Kidney glomerular epithelial cell (primary cell): ENCODE measurements around the gene CDX1.

Experiments used
- DNase-seq: peaks from one replicate; lab custom pipeline; 2025; lab: John Stamatoyannopoulos, UW

CDX1 gene

DNA sequence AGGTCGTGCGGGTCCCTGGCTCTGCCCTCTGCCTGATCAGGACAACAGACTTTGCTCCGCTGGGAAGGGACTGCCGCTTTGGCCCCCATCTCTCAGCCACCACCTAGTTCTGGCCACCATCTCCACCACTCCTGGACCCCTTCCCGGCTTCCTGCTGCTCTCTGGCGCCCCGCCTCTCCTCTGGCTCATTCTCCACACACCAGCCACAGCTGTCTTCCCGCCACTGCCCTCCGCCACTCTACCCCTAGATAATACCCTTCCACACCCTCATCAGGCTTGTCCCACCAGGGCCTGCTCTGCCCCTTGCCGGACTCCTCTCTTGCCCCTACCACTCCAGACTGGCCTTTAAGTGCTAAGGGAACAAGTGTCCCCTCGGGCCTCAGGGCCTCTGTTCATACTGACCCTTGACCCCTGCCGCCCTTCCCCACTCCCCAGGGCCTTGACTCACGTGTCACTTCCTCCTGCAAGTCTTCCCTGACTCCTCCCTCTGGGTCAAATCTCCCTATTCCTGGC, 3.0 kb upstream of the CDX1 start:
- no peak for DNase-seq

DNA sequence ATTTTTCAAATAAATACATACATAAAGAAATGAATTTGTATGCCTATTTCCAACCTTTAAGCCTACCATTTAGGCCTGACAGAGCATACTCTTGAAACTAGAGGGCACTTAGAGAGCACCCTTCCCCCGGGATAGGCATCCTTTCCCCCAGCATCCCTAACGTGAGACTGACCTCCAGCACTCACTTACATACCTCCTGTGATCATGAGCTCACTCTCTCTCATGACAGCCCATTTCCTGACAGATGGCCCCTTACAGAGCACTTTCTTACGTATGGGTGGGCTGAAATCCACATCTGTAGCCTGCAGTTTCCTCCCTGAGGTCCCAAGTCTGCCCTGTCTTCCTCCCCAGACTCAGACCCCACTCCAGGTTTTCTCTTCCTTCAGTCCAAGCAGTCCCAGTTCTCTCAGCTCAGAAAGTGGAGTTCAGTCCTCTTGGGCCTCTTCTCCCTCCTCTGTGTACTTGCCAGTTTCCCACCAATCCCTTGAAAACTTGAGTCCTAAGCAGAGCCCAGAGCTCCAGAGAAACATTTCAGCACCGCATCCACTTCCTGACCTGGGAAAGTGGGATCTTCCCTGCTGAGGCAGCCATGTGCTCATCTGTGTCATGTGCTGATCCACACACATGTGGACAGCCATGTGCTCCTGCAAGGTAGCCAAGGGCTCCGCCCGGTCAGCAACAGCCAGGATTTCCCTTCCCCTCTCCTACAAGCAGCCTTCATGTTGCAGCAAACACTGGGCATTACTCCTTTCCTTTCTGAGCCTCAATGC, 2.2 kb upstream of the CDX1 start:
- no peak for DNase-seq

DNA sequence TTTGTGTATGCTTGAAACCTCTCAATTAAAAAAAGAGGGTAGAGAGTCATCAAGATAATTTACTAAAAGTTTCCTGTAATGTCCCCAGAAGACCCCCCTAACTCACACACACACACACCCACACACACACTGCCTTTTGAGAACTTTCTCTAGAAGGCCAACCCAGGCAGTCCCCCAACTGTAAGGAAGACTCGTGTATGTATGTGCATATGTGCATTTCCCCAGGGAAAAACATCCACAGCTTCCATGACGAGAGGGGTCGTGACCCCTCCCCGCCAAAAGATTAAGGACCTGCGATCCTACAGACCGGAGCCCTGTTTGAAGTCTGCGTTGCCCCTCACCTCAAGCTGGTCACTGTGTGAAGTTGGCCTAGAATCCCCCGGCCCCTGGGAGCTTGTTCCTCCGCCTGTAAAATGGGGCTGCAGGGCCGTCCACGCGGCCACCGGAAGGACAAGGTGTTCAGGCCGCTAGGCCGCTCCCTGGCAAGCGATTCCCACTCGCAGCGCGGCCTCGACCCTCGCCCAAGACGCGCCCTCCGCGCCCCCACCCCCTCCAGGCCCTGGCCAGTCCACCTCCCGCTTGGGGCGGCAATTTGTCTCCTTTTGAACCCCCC, 435 bp upstream of the CDX1 start:
- DNase-seq = no peak

DNA sequence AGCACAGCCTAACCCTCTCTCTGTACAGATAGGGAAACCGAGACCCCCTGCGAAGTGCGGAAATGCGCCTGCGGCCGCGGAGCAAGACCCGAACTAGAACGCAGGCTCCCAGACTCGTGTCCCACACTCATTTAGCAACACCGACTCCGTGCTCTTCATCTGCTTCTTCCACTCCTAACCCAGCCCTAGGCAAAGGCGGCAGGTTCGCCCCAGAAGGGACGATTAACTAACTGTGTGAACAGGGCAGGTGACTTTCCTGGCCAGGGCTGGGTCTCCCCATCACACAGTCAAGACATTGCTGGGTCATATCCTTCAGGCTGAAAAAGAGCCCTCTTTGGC, 903 bp downstream of the CDX1 start:
- DNase-seq = no peak

DNA sequence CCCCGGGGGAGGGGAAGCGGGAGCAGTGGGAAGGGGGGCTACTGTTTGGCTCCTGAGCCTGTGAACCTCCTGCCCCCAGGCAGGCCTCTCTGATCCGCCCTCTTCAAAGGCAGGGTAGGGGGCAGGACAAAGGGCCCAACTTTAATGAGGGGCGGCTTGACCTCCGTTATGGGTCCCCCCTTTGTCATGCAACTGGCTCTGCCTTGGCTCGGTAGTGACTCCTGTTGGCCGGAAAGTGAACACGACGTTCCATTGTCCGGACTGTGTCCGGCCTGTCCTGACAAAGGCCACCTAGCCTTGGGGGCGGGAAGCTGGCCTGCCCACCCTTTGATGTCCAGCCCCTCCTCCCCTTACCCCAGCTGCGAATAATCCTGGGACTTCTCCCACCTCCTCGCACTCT, 1.3 kb downstream of the CDX1 start:
- DNase-seq = no peak

DNA sequence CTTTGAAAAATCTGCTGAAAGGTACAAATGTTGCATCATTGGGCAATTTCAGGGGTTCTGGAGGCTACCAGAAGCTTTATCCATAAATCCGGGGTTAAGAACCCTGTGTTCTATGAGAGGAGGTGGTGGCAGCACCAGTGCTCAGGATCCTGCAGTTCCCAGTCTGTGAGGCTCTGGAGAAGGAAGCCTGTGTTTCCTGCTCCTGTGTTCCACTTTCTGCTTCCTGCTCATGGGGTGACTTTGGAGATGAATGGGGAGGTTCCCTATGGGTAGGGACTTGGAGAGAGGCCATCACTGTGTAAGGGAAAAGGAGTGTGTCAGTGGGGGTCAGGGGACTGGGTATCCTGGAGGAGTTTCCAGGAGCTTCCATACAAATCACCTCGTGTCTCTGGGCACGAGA, 2.3 kb downstream of the CDX1 start:
- DNase-seq = no peak

DNA sequence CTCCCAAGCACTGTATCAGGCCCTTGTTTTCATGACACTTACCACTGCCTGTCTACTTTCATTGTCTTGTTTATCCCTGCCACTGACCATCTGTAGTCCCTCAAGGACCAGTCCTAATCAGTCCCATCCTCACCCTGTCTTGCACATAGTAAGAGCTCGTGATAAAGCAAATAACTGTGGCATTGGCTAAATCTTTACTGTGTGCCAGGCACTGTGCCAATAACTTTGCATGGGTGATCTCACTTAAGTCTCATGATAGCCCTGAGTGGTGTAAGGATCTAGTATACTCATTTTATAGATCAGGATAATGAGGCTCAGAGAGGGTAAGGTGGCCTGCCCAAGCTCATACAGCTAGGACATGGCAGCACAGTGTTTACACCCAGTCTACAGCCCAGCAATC, 5.6 kb downstream of the CDX1 start:
- no peak for DNase-seq

DNA sequence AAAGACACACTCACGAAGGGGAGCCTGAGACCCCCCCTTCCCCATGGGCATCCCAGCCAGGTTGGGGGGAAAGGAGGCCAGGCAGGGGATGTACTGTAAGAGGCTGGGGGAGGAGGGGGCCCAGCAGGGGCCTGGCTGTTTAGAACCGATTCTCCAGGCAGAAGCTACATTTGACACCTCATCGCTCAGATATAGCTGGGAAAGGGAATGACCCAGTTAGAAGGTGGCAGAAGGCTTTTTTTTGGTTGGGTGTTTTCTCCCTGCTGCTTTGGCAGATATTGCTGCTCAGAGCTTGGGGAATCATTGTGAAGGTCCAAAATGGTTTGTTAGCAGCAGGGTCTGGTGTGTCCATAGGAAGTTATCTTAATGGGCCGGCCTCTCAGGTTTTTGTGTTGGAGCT, 6.0 kb downstream of the CDX1 start:
- no peak for DNase-seq

DNA sequence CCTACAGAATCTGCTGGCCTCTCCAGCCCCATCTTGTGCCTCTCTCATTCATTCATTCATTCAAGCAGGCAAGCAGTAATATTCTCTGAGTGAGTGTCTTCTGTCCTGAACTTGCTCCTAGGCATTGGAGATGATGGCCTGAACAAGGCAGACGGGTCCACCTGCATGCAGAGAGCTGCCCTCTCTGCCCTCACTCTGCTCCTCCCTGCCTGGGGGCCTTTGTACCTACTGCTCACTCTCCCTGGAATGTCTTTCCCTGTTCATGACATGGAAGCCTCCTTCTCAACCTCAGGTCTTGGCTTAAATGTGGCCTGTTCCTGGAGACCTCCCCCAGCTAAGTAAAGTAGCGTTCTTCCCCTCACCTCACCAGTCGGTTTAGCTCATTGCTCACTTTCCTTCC, 6.6 kb downstream of the CDX1 start:
- no peak for DNase-seq

DNA sequence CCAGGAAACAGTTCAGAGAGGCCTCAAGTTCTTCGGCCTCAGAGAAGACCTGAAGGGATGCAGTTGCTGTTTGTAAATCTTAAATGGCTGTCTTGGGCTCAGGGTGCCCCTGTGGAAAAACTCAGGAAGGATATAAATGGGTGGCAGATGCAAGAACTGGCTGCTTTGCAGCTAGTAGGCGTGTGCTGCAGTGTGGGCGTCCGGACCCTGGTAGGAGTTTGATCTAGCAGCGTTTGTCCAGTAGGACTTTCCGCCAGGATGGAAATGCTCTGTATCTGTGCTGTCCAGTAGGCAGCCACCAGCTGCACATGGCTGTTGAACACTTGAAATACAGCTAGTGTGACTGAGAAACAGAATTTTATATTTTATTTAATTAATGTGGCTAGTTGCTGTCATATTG, 7.7 kb downstream of the CDX1 start:
- no peak for DNase-seq

DNA sequence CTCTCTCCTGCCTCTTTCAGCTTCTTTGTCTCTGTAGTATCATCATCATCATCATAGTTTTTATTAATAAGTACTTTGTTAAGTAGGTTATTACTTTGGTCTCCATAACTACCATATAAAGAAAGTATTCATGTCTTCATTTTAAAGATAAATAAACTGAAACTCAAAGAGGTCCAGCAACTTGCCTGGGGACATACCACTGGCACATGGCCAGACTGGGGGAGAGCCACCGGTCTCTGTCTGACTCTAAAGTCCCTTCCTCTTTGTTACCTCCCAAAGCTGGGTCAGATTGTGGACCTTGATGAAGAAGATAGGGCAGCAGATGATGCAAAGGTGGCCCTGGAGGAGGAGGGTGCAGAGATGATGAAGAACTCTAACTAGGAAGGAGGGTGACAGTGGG, 8.5 kb downstream of the CDX1 start:
- no peak for DNase-seq

DNA sequence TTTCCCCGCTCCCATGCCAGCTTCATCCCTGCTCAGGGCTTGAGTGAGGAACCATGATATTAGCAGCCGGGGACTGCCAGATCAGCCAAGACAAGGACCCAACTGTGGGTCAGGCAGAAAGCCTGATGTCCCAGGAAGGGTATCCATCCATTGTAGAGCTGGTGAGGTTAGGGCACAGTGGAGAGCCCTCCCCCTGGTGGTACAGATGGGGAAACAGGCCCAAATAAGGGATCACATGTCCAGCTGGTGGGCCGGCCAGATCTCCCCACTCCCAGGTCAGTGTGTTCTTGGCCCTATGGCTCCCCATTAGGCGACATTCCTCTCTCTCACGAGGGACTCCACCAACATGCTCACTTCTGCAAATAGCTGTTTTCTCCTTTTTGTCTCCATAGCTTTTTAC, 9.0 kb downstream of the CDX1 start:
- peak; percentile 17 for DNase-seq

DNA sequence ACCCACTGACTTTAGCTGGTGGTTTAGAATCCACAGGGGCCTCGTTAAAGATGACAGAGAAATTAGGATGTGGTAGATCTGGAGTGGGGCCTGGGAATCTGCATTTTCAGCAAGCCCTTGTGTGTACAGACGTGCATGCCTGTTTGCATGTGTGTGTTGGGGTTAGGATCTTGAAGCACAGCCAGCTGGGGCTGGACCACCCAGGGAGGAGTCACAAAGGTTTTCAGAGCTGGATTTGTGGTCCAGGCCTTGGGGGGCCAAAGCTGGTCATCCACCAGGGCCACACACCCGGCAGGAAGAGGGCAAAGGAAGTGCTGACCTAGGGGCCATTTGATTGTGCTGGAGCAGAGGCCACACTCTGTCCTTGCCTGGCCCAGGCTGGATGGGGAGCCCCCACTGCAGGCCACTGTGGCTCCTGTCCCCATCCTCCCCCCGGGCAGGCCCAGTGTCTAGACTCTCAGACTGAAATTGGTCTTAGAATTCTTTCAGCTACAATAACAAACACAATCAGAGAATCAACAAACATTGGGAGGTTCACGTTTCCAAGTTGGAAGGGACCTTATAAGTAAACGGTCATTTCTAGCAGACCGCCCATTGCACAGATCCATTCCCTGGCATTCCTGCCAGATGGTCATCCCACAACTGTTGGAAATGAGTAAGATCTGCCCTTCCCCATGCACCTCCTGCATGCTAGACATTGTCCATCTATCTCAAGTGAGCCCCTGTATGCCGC, 10.3 kb downstream of the CDX1 start:
- DNase-seq = no peak

DNA sequence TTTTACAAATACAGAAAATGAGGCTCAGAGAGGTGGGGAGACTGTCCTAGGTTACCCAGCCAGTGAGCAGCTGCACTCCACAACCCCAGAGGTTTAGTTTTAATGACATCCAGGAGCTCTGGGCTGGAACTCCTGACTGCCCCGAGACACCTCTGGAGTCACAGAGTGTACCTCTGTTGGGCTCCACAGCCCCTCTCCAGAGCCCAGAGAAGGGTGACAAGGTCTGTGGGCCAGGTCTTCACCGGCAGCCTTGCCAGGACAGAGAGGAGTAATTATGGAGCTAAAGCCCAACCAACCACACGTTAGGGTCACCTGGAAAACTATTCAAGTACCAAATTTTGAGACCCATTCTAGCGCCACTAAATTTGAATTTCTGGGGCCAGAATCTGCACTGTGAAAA, 11.1 kb downstream of the CDX1 start:
- no peak for DNase-seq

DNA sequence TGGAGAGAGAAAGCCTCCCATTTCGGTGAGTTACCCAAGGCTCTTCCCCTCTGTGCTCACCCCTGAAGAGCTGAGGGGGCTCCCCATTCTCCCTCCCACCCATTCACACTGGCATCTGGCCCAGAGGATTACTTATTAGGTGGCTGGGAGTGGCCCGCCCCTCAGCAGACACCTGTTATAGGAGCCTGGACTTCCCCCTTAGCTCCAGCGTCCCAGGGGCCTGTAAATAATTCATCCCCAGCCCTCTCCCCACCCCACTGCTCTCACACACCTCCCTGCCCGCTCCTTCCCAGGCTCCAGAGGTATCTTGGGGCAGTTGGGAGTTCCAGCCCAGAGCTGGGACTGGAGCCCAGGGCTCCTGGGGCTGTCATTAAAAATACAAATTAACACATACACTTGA, 11.7 kb downstream of the CDX1 start:
- no peak for DNase-seq

DNA sequence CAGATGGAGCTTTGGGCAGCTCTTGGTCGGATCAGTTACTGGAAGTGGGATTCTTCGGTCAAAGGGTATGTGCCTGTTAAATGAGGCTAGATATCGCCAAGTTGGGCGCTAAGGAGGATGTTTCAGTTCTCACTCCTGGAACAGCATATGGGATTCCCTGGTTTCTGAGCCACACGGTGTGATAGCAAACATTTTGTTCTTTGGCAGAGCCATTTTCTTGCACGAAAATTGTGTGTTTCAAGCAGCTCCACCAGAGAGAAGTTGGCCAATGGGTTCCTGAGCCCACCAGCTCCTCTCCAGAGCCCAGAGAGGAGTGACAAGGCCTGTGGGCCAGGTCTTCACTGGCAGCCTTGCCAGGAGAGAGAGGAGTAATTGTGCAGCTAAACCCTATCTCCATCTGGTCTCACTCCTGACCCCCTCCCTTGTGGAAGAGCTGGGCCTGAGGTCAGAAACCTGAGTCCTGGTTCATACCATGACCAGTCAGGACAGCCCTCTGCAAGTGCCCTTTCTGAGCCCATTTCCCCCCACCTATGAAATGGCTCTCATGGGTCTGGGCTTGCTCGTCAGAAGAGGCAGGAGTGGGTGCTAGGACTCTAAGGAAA, 12.5 kb downstream of the CDX1 start:
- no peak for DNase-seq

DNA sequence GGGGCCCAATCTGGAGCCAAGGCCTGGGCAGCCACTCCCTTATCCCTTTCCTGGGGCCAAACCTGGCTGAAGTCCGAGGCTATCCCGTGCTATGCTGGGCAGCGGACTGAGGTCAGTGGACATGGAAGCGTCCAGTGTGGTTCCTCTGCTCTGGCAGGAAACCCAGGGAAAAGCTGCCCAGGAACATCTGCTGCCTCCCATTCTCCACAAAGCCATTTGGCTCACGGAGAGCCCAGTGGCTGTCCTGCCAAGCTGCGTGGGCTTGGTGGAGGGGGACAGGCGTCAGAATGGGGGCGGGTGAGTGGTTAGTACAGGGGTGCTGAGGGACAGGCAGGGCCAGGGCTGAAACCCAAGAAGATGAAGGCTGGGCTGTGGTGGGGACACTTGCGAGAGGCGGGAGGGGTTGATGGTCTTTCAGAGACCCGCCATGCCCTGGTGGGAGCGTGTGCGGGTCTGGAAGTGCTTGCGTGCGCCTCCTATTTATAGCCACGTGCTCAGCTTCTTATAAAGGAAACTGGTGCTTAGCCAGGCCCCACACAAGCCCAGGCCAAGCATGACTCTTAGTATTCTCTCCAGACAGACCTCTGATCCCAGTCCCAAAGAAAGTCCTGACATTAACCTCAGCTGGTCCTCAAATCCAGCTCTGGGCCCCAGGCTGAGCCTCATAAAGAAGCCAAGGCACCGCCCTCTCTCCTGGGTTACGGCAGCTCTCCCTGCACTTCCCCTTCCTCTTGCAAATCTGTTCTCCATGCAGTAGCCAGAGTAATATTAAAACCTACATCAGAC, 13.9 kb downstream of the CDX1 start:
- DNase-seq = no peak

DNA sequence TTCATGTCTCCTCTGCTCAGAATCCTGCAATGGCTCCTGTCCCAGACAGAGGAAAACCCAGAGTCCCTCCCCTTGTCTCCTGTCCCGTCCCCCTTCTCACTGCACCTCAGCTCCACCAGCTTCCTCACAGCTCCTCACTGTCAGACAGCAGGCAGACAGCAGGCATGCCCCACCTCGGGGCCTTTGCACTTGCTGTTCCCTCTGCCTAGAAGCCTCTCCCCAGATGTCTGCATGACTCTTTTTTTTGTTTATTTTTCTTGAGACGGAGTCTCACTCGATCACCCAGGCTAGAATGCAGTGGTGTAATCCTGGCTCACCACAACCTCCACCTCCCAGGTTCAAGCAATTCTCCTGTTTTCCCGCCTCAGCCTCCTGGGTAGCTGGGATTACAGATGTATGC, 14.4 kb downstream of the CDX1 start:
- DNase-seq = no peak

DNA sequence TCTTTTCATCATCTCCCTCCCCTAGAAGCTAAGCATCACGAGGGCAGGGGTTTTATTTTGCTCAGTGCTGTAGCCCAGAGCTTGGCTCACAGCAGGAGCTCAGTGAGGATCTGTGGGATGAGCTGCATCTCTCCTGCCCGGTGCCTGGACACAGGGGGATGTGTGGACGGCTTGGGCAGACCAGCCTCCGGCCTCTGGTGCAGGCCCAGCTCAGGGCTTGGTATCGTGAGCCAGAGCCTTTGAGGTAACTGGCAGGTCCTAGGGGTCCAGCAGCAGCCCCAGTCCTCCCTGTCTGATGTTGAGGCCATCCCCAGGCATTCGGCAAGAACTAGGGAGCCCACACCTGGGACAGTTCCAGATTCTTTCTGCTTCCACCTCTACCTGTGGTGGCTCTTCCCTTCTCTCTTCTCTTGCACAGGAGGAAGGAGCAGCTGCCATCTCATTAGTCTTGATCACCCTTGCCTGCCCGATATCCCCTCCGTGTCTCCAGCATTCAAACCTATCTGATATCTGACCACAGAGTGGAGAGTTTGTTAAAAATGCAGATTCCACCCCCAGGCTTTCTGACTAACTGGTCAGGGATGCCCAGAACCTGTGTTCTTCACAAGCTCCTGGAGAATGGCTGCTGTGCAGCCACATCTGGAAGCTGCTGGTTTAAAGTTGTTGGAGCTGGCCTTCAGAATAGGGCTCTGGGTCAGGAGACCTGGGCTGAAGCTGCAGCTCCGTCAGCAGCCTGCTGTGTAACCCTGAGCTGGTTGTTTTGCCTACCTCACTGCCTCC, 15.4 kb downstream of the CDX1 start:
- DNase-seq = no peak

DNA sequence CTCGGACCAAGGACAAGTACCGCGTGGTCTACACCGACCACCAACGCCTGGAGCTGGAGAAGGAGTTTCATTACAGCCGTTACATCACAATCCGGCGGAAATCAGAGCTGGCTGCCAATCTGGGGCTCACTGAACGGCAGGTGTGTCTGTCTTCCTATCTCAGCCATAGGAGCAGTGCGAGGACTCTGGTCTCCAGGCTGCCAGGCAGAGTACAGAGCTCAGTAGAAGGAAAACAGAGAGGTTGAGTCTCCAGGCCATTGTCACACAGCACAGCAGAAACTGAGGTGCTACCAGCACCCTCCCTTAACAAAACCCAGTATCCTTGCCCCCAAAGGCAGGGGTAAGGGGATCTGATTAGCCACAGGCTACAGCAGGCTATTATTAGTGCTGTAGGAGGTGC, 16.2 kb downstream of the CDX1 start:
- no peak for DNase-seq

DNA sequence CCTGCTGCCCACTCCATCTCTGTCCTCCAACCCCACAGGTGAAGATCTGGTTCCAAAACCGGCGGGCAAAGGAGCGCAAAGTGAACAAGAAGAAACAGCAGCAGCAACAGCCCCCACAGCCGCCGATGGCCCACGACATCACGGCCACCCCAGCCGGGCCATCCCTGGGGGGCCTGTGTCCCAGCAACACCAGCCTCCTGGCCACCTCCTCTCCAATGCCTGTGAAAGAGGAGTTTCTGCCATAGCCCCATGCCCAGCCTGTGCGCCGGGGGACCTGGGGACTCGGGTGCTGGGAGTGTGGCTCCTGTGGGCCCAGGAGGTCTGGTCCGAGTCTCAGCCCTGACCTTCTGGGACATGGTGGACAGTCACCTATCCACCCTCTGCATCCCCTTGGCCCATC, 16.9 kb downstream of the CDX1 start:
- no peak for DNase-seq
